ENCODE results near the gene SLC16A2. TPM values are rescaled to one million over a fixed set of nuclear protein-coding genes. Genes with fewer than 3 reads are reported as not detected.
A peak's percentile ranks its signal among the peaks of the same experiment; 100 is the strongest.

The SLC16A2 gene
- polyA plus RNA-seq, 1 of the 3 experiments (the other 2 are of a cell fraction) = 10.9 TPM

GRCh38 chrX:74531081-74531480 is 109.8 kb downstream of the SLC16A2 start:
- Histone ChIP-seq H3F3A (replicated peaks; ENCODE audit: insufficient read depth) (peaks cover 9% of the 10 kb centered on the region), H3K27ac (ENCODE audit: low read depth in 2 of 2, low read length in 1 of 2) (no peak overlapping the region), H3K27me3 (ENCODE audit: insufficient read depth) (0 out of 2 replicates have a peak, but pooled peaks cover 1% of the 10 kb centered on the region), H3K4me2 (no peak overlapping the region), H2AFZ (ENCODE audit: low read depth) (no peak overlapping the region), H4K20me1 (ENCODE audit: insufficient read depth) (no peaks in the 10 kb centered on the region), H3K4me3 (ENCODE audit: low read depth in 2 of 2, low read length in 1 of 2) (no peak overlapping the region), H3K36me3 (replicated peaks in 1 of 2; ENCODE audit: control insufficient read depth in 1 of 2, insufficient read depth in 2 of 2, low read length in 1 of 2) (no peaks in the 10 kb centered on the region), H3K9ac (no peak overlapping the region), H3K9me3 (no peaks in the 10 kb centered on the region), H3K79me2 (ENCODE audit: insufficient read depth) (no peaks in the 10 kb centered on the region), H3K4me1 (ENCODE audit: control insufficient read depth in 1 of 2, insufficient read depth in 2 of 2, low read depth in 1 of 2, low read length in 1 of 2) (peaks cover 0 to 19% of the 10 kb centered on the region in 2 experiments; a peak in 1 of 4 replicates), H3K9me2 (no peaks in the 10 kb centered on the region)
- ChIA-PET POLR2A (no interaction called here), CTCF (interaction anchor here (0.9 to 1.2 kb wide), 2 partner anchors 38 to 147 kb away, joined by 3 to 5 read pairs; no protein-coding TSS in a partner anchor)
- DNase-seq = no peak
- TF ChIP-seq SMC3 (IDR thresholded peaks at IDR 0.05; ENCODE audit: low read depth, low read length) (no peak), CHD2 (IDR thresholded peaks at IDR 0.05; ENCODE audit: low read length, partially characterized antibody) (no peak), NFIC (IDR thresholded peaks at IDR 0.05; ENCODE audit: borderline replicate concordance) (no peak)
- TF ChIP-seq, protein P1, sequence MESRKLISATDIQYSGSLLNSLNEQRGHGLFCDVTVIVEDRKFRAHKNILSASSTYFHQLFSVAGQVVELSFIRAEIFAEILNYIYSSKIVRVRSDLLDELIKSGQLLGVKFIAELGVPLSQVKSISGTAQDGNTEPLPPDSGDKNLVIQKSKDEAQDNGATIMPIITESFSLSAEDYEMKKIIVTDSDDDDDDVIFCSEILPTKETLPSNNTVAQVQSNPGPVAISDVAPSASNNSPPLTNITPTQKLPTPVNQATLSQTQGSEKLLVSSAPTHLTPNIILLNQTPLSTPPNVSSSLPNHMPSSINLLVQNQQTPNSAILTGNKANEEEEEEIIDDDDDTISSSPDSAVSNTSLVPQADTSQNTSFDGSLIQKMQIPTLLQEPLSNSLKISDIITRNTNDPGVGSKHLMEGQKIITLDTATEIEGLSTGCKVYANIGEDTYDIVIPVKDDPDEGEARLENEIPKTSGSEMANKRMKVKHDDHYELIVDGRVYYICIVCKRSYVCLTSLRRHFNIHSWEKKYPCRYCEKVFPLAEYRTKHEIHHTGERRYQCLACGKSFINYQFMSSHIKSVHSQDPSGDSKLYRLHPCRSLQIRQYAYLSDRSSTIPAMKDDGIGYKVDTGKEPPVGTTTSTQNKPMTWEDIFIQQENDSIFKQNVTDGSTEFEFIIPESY (IDR thresholded peaks at IDR 0.05; ENCODE audit: borderline replicate concordance, low read depth) = no peak
- WGBS (ENCODE audit: low lambda C conversion rate) = 50% methylated on average over 7 of the region's 7 CpGs

DNA sequence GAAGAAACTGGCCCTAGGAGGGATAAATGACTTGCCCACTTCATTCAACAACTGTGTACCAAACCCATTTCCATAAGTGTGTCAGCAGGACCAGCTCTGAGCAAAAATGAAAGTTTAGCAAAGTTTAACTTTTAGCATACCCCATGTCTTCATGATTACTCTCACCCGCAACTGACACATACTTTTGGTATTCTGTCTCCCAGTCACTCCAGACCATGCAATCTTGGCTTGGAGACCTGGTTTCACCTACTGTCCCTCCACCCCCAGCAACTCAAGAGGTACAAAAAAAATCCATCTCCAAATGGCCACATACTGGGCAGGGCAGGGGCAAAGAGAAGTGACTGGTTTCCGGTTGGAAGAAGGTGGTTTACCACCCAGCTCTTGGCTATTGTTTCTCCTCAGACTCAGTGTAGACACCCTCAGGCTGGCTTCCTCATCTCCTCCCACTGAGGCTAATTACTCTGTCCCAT is 113.3 kb downstream of the SLC16A2 start:
- ChIA-PET POLR2A (interaction anchor here (0.9 kb wide), 1 partner anchor 114 kb away, joined by 3 read pairs; the partner anchor contains the start of gene SLC16A2), CTCF (interaction anchor here (0.6 to 4.3 kb wide), 13 partner anchors 10 to 678 kb away, joined by 3 to 36 read pairs (median 4); partner anchors contain the start of gene SLC16A2)
- Histone ChIP-seq H3F3A (replicated peaks; ENCODE audit: insufficient read depth) (peaks cover 9% of the 10 kb centered on the region), H3K36me3 (replicated peaks in 1 of 2; ENCODE audit: control insufficient read depth in 1 of 2, insufficient read depth in 2 of 2, low read length in 1 of 2) (no peaks in the 10 kb centered on the region), H3K4me2 (0 out of 2 replicates have a peak overlapping the region, but pooled peaks have one; percentile 76), H3K9me2 (no peaks in the 10 kb centered on the region), H3K79me2 (ENCODE audit: insufficient read depth) (no peaks in the 10 kb centered on the region), H3K4me3 (ENCODE audit: low read depth in 2 of 2, low read length in 1 of 2) (no peak overlapping the region), H3K27me3 (ENCODE audit: insufficient read depth) (peaks cover 14% of the 10 kb centered on the region; the same call in 1 of the 2 replicates), H3K9me3 (no peaks in the 10 kb centered on the region), H3K27ac (ENCODE audit: low read depth in 2 of 2, low read length in 1 of 2) (no peak overlapping the region), H3K9ac (no peak overlapping the region), H4K20me1 (ENCODE audit: insufficient read depth) (no peaks in the 10 kb centered on the region), H2AFZ (ENCODE audit: low read depth) (no peak overlapping the region), H3K4me1 (ENCODE audit: control insufficient read depth in 1 of 2, insufficient read depth in 2 of 2, low read depth in 1 of 2, low read length in 1 of 2) (peaks cover 0 to 5% of the 10 kb centered on the region in 2 experiments; a peak in 1 of 4 replicates)
- DNase-seq = no peak
- TF ChIP-seq RAD21 (IDR thresholded peaks at IDR 0.05; ENCODE audit: low read length) (no peak), YY1 (IDR thresholded peaks at IDR 0.05; ENCODE audit: low read depth) (no peak), NFIC (IDR thresholded peaks at IDR 0.05; ENCODE audit: borderline replicate concordance) (no peak)
- WGBS (ENCODE audit: low lambda C conversion rate) = 46% methylated on average over 2 of the region's 2 CpGs

DNA sequence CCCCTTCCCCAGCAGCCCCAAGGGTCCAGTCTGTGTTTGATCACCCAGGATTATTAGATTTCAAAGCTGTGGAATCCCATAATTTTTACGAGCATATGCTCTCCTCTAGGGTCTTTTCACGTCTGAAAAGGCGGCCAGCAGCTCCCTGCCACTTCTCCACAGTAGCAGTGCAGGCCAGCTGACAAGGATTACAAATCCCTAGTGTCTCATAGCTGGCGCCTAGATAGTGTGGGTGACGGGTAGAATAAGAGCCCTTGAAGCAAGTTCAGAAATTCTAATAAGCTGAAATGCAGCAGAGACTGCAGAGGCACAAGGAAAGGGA is 113.8 kb downstream of the SLC16A2 start:
- Histone ChIP-seq H3K4me3 (ENCODE audit: low read depth in 2 of 2, low read length in 1 of 2) (peak overlapping the region in 1 of 2 experiments; percentile 51; a peak in 2 of 4 replicates), H3K79me2 (ENCODE audit: insufficient read depth) (no peaks in the 10 kb centered on the region), H3K9me3 (no peaks in the 10 kb centered on the region), H3K36me3 (replicated peaks in 1 of 2; ENCODE audit: control insufficient read depth in 1 of 2, insufficient read depth in 2 of 2, low read length in 1 of 2) (no peaks in the 10 kb centered on the region), H3K4me1 (ENCODE audit: control insufficient read depth in 1 of 2, insufficient read depth in 2 of 2, low read depth in 1 of 2, low read length in 1 of 2) (peaks cover 0 to 5% of the 10 kb centered on the region in 2 experiments; a peak in 1 of 4 replicates), H3K27me3 (ENCODE audit: insufficient read depth) (peaks cover 14% of the 10 kb centered on the region; the same call in 1 of the 2 replicates), H3F3A (replicated peaks; ENCODE audit: insufficient read depth) (peaks cover 9% of the 10 kb centered on the region), H4K20me1 (ENCODE audit: insufficient read depth) (no peaks in the 10 kb centered on the region), H2AFZ (ENCODE audit: low read depth) (no peak overlapping the region), H3K9me2 (no peaks in the 10 kb centered on the region), H3K27ac (ENCODE audit: low read depth in 2 of 2, low read length in 1 of 2) (peak overlapping the region in 1 of 2 experiments; percentile 4; a peak in 1 of 4 replicates), H3K4me2 (0 out of 2 replicates have a peak overlapping the region, but pooled peaks have one; percentile 76), H3K9ac (no peak overlapping the region)
- CTCF ChIA-PET = interaction anchor here (0.6 to 4.3 kb wide), 13 partner anchors 9 to 679 kb away, joined by 3 to 36 read pairs (median 4); partner anchors contain the start of gene SLC16A2
- no peak for DNase-seq
- 24% methylated on average over 5 of the region's 5 CpGs for WGBS (ENCODE audit: low lambda C conversion rate)
- POLR2A ChIA-PET = interaction anchor here (0.9 kb wide), 1 partner anchor 114 kb away, joined by 3 read pairs; the partner anchor contains the start of gene SLC16A2
- TF ChIP-seq MAX (IDR thresholded peaks at IDR 0.05; ENCODE audit: low read depth) = no peak
- TF ChIP-seq RFX5 (IDR thresholded peaks at IDR 0.05; ENCODE audit: low read length) = no peak
- no peak for TF ChIP-seq MEF2A (IDR thresholded peaks at IDR 0.05; ENCODE audit: borderline replicate concordance, low read depth)
- no peak for TF ChIP-seq RCOR1 (IDR thresholded peaks at IDR 0.05; ENCODE audit: low read length)
- TF ChIP-seq YY1 (IDR thresholded peaks at IDR 0.05; ENCODE audit: low read depth) = no peak
- TF ChIP-seq JUND (IDR thresholded peaks at IDR 0.05) = no peak
- no peak for TF ChIP-seq NFIC (IDR thresholded peaks at IDR 0.05; ENCODE audit: borderline replicate concordance)
- TF ChIP-seq TCF12 (IDR thresholded peaks at IDR 0.05) = no peak
- no peak for TF ChIP-seq NRF1 (IDR thresholded peaks at IDR 0.05; ENCODE audit: low read depth, low read length)
- no peak for TF ChIP-seq FOSL2 (IDR thresholded peaks at IDR 0.05; ENCODE audit: borderline replicate concordance, low read depth)
- no peak for TF ChIP-seq TAF1 (IDR thresholded peaks at IDR 0.05; ENCODE audit: borderline replicate concordance, low read depth, low read length)
- TF ChIP-seq GABPA (IDR thresholded peaks at IDR 0.05; ENCODE audit: low read depth) = no peak
- no peak for TF ChIP-seq RAD21 (IDR thresholded peaks at IDR 0.05; ENCODE audit: low read length)
- TF ChIP-seq POLR2AphosphoS5 (IDR thresholded peaks at IDR 0.05; ENCODE audit: low read depth, low read length) = no peak
